LNCaP clone FGC (cell line): Measurements from ENCODE around the gene RGS1.
A peak's percentile ranks its signal among the peaks of the same experiment; 100 is the strongest.

Experiments used
- DNase-seq: peaks from one replicate; pipeline ENCODE4 v3.0.0-alpha.2; 2011; ENCODE audit warnings: low read depth
- H3K4me3 ChIP-seq: 2 replicates; pipeline ENCODE4 v1.5.1; 2011; ENCODE audit warnings: mild to moderate bottlenecking, low read depth, low read length, control low read depth
- TF ChIP-seq, protein P1 (sequence below): IDR thresholded peaks from 2 replicates; pipeline ENCODE4 v1.5.1; 2012; ENCODE audit warnings: mild to moderate bottlenecking; ENCODE audit not compliant: control insufficient read depth, insufficient read depth; ENCODE audit errors: extremely low read depth

The RGS1 gene

DNA sequence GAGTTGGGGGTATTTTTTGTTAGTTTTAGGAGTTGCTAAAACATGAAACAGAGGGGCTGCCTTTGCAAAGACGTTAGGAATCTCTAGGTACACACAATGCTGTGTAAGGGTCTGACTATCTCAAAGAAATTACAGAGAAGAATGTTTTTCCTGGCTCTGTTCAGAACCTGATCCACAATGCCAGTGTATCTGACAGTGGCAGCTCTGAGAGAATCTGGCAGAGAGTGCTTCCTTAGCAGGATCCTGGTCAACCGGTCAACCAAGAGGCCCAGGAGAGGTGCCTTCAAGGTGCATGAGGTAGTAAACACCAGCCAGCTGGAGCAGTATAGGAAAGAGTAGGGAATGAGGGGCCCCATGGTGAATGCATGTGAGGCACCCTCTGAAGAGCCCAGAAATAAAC is 40.9 kb upstream of the RGS1 start:
- DNase-seq = peak; percentile 32
- no peak overlapping the region for H3K4me3 ChIP-seq
- TF ChIP-seq, protein P1, sequence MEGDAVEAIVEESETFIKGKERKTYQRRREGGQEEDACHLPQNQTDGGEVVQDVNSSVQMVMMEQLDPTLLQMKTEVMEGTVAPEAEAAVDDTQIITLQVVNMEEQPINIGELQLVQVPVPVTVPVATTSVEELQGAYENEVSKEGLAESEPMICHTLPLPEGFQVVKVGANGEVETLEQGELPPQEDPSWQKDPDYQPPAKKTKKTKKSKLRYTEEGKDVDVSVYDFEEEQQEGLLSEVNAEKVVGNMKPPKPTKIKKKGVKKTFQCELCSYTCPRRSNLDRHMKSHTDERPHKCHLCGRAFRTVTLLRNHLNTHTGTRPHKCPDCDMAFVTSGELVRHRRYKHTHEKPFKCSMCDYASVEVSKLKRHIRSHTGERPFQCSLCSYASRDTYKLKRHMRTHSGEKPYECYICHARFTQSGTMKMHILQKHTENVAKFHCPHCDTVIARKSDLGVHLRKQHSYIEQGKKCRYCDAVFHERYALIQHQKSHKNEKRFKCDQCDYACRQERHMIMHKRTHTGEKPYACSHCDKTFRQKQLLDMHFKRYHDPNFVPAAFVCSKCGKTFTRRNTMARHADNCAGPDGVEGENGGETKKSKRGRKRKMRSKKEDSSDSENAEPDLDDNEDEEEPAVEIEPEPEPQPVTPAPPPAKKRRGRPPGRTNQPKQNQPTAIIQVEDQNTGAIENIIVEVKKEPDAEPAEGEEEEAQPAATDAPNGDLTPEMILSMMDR = no peak

DNA sequence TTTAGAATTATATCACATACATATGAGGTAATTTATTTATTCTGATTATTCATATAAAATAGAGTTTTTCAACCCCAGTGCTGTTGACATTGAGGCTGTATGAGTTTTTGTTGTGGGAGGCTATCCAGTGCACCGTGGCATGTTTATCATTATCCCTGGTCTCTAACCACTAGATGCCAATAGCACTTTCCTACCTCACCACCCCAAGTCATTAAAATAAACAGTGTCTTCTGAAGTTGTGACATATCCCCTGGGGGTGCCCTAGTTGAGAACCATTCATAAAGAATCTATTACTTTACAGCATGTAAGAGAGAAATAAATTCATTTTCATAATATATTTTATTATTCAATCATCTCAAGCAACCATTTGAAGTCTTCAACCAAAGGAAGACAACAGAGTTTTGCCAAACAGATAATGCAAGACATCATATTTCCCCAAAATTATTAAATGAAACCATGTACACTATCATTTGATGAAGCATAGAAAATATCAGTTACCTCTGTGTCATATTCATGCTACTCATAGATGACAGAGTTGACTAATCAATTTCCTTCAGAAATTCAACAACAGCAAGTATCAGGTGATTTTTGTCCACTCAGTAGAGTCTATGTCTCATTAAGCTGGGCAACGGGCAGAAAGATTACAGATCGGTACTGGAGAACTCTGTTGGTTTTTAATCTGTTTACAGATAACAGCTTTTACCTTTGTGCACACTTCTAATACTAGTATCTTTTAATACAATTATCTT is 39.5 kb upstream of the RGS1 start:
- TF ChIP-seq, protein P1 = no peak

DNA sequence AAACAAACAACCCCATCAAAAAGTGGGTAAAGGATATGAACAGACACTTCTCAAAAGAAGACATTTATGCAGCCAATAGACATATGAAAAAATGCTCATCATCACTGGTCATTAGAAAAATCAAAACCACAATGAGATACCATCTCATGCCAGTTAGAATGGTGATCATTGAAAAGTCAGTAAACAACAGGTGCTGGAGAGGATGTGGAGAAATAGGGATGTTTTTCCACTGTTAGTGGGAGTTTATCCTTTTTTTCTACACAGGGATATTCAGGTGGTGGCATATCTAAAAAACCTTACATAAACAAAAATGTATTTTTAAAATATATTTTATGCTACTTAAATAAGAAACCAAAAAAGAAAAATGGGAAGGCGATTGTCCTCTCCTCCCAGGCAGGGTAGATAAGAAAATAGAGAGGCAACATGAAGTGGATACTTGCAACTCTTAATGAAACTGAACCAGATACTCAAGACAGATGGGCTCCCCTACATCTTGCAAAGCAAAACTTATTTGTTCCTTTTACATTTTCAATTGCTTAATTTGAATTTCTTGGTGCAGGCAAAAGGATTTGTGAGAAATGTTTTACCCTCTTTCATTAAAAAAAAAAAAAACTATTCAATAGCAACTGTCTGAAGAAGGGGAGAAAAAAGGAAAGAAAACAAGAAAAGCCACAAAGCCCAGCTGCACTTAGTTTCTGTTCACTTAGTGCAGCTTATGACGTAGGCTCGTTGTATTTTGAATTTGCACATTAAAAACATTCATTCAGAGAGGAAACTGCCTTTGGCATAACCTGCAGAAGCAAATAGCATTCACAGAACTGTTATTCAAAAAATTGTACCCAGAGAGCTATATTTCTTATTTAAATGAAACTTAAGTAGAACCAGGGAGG is 36.9 kb upstream of the RGS1 start:
- H3K4me3 ChIP-seq = no peak overlapping the region
- TF ChIP-seq, protein P1 = no peak
- no peak for DNase-seq

More for the DNA sequence above, 39.5 kb upstream of the RGS1 start:
- DNase-seq = no peak
- H3K4me3 ChIP-seq = no peak overlapping the region

DNA sequence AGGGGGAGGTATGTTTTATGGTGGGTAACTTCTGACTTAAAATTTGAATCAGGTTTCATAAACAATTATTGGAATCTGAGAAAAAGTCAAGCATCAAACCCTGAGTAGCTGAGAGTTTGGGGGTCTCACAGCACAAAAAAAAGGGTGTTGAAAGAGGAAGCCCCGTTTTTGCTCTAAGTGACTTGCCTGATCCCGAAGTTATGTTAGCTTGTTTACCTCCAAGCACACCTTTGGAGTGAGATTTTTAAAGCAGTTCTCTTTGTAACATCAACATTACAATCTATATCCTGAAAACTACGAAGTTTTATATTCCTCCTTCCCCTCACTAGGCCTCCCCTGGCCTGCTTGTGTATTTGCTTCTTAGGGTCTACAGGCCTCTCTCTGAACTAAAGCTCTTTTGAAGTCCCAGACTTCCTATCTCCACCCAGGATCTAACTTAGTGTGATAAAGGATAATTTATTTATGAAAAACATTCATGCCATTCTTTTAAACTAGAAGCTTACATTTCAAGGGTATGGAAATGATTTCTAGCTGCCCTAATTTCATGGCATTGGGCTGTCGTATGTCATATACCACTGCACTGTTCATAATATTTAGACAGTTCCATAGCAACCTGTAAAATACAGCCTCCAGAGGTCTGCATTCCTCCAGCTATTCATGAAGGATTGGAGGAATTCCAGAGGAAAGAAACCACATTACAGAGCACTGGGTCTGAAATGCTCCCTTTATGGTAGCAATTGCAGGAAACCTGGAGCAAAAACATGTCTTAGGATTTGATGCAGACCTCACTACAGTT is 36.1 kb upstream of the RGS1 start:
- DNase-seq = no peak
- TF ChIP-seq, protein P1 = no peak
- H3K4me3 ChIP-seq = no peak overlapping the region

DNA sequence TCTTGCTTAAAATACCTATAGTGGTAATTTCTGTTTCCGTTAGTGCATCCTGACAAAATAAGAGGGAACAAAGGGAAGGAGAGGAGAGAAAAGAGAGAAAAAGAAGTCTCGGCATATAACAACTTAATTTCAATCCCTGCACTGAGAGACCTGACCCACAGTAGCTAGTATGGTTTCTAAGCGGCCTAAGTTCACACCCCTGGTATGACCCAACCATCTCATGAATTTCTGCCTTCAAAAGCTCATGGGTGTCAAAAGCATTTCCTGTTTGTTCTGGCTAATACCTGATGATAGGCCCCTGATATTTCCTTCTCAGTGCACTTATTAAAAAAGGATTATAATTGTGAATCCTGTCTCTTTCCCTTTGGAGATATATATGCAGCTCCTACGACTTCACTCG is 32.1 kb upstream of the RGS1 start:
- DNase-seq = no peak
- no peak overlapping the region for H3K4me3 ChIP-seq

DNA sequence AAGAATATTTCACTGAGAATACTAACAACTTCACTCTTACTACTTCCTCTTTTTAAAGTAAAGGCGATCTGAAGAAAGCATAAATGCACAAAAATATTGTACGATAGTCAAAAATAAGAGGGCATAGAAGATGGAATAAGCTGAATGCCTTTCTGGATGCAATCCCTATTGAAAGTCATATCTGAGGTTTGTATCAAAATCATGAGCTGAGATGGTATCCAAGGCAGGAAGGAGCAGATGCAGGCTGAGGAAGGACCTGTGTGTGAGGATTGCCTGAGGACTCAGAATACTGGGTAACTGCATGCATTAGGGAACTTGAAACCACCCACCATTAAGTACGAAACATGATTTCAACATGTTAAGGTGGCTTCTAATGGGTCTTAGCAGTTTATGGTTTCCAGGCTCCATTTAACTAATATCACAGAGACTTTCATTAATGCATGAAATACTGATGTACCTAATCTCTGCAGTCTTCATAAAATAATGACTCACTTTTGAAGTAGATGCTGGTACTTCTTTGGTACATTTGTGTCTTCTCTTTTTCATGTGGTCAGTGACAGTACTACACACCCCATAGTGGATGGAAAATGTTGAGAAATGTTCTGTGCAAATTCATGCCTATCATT is 29.6 kb upstream of the RGS1 start:
- TF ChIP-seq, protein P1 = no peak
- no peak for DNase-seq
- no peak overlapping the region for H3K4me3 ChIP-seq

More for the DNA sequence above, 32.1 kb upstream of the RGS1 start:
- TF ChIP-seq, protein P1 = no peak
